D341Med (cell line): Measurements from ENCODE around the gene AXL.
"Not testable (repeated sequence)": the region's sequence is repeated elsewhere in the genome, so short reads cannot be mapped to it uniquely, and the experiment has no call there.

Source experiments
- DNase-seq: peaks from one replicate; pipeline ENCODE4 v3.0.0; 2012; ENCODE audit warnings: low spot score

The AXL gene

GRCh38 chr19:41206926-41207750 lies 11.9 kb upstream of the AXL start:
- peak; percentile 18 for DNase-seq

- DNase-seq = no peak
Observed at GRCh38 chr19:41214161-41214560, 4.9 kb upstream of the AXL start.

DNA sequence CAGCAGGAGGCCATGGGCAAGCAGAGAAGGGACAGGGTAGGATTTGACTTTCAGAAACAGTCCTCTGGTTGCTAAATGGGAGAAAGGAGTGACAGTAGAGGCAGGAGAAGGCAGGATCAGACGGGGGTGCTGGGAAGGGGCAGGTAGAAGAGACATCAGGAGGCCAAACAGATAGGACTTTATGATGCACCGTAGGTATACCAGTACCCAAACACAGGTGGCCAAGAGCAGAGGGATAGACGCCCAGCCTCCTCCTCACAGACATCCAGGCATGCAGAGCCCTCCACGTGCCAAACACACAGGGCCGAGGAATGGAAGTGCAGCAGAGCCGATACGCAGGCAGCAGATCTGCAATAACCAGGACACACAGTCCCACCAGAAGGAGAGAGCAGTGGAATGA lies 1.3 kb upstream of the AXL start:
- peak; percentile 30 for DNase-seq

DNA sequence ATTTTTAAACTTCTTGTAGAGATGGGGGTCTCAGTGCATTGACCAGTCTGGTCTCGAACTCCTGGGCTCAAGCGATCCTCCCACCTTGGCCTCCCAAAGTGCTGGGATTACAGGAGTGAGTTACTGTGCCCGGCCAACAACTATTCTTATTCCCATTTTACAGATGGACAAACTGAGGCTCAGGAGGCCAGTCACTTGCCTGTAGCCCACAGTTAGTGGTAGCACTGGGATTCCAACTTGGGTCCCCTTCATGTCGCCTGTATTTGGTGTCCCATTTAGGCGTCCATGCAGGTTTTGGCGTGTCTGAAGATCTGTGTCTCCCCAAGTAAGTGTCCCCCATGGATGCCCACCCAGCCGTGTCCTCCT lies 791 bp upstream of the AXL start:
- no peak for DNase-seq

DNA sequence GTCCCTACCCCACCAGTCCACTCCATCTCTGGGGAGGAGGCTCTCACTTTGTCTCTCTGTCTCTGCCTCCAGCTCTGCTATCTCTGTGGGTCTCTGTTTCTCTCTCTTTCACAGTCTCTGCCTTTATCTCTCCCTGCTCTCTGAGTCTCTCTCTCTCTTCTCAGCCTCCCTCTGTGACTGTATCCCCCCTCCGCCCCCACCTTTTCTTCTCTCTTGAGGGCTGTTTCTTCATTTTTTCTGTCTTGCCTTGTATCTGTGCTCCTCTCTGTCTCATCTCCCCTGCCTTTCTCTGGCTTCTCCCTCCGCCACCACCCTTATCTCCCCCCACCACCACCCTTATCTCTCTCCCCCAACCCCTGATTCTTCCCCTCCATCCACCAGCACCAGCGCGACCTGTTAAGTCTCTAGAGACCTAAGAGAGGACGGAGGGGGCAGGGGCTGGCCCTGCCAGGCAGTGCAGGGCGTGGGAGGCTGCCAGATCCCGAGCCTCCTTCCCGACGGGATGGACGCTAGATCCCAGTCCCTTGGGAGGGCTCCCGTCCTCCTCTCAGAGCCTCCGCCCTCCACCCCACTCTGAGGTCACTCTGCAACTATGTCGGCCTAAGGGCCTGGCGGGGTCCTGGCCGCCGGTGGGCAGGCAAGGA lies 1.0 kb downstream of the AXL start:
- DNase-seq = peak; percentile 46

- peak; percentile 30 for DNase-seq
Observed at GRCh38 chr19:41220811-41221210, 1.8 kb downstream of the AXL start.

- peak; percentile 32 for DNase-seq
Observed at GRCh38 chr19:41221514-41222205, 2.6 kb downstream of the AXL start.

DNA sequence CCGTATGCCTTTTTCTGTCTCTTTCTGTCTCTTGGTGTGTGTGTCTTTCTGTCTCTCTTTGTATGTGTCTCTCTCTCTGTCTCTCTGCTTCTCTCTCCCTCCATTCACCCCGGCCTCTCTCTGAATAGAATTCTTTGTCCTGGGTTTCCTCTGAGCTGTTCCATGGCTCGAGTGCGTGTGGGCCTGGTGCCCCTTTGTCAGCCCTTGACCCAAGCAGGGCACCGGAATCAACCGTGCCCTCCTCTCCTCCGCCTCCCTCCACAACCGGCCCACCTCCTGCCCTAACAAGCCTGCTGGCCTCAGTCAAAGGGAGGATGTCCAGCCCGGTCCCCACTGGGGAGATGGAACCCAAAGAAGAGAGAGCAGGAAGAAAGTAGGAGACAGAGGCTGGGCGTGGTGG lies 3.2 kb downstream of the AXL start:
- no peak for DNase-seq

- peak; percentile 31 for DNase-seq
Observed at GRCh38 chr19:41223431-41224234, 4.6 kb downstream of the AXL start.

DNA sequence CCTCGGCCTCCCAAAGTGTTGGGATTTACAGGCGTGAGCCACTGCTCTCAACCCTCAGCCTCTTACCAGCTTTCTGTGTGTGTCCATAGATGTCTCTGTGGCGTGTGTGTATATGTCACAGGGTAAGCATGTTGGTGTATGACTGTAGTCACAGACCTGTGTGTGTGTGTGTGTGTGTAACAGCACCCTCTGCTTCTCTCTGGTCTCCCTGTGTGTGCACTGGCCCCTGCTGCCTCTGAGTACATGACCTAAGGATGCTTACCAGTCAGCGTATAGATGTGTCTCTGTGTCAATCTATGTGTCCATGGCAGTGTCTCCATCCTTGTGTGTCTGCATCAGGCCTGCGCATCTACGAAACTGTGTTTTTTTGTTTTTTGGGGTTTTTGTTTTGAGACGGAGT lies 5.6 kb downstream of the AXL start:
- DNase-seq = no peak

- no peak for DNase-seq
Observed at GRCh38 chr19:41225238-41226052, 6.4 kb downstream of the AXL start.

GRCh38 chr19:41226053-41226873 lies 7.2 kb downstream of the AXL start:
- no peak for DNase-seq

DNA sequence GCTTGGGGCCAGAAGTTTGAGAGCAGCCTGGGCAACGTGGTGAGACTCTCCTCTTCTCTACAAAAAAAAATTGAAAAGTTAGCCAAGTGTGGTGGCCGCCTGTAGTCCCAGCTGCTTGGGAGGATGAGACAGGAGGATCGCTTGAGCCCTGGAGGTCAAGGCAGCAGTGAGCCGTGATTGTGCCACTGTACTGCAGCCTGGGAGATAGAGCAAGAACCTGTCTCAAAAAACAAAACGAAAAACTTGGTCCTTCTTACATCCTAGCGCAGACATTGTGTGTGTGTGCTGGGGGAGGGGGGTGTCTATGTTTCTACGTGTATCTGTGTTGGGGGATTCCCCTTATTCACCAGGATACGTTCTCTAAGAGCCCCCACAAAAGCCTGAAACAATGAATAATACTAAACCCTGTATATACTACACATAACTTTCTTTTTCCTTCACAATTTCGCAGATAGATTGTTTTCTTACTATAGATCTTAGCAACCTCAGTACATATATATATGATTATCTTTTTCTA lies 7.9 kb downstream of the AXL start:
- no peak for DNase-seq

GRCh38 chr19:41228486-41228885 lies 9.5 kb downstream of the AXL start:
- no peak for DNase-seq

GRCh38 chr19:41229338-41229737 lies 10.3 kb downstream of the AXL start:
- not testable (repeated sequence) for DNase-seq

GRCh38 chr19:41230067-41230857 lies 11.2 kb downstream of the AXL start:
- no peak for DNase-seq

DNA sequence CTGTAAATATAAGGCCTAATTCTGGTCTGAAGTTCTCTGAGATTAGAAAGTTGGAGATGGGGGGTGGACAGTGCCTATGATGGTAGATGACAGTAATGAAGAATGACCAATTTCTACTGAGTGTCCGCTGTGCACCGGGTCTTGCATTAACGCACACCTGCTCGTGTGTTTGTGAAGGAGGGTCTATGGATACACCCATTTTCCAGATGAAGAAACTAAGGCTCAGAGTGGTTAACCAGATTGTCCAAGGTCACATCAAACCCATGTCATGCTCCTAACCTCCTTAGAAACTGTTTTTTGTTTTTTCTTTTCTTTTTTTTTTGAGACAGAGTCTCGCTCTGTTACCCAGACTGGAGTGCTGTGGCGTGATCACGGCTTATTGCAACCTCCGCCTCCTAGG lies 13.7 kb downstream of the AXL start:
- DNase-seq = no peak

DNA sequence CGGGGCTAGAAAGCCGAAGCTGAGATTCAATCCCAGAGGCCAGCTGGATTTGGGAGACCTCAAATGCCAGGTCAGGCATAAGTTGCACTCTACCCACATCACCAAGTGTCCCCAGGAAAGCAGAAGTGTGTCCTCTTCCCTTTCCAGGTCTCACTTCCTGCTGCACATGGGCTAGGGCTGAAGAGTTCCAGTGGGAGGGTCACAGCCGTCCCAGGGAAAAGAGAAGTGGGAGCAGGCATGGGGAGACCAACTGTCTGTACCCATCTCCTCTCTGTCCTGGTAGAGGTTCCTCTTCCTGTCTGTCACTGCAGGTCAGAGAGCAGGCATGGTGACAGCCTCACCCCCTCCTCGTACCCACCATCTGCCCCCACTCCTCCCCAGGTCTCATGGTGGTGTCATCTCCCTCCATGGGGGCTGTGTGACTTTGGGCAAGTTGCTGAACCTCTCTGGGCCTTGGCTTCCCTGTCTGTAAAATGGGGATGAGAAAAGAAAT lies 14.8 kb downstream of the AXL start:
- no peak for DNase-seq

DNA sequence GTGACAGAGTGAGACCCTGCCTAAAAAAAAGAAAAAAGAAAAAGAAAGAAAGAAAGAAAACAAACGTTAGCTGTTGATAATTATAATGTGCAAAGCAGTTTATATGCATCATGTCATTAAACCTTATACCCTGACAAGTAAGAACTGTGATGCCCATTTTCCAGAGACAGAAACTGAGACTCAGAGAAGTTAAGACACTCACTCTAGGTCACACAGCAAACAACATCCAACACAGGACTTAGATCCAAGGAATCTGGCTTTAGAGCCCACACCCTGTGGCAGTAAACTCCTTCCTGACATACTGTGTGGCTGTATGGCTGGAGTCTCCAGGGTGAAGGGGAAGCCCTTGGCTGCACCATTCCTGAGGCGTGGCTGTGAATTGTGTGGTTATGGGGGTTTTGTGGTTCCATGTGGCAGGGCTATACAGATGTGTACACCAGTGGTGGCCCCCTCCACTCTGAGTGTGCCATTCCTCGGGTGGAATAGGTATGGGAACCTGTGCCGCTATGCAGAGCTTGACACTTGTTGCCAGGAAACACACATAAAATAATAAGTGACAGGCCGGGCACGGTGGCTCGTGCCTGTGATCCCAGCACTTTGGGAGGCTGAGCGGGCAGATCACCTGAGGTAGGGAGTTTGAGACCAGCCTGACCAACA lies 15.6 kb downstream of the AXL start:
- DNase-seq = no peak
